ENCODE data around the gene CMTM4. TPM values are rescaled to one million over a fixed set of nuclear protein-coding genes. Genes with fewer than 3 reads are reported as not detected.
"Not testable (repeated sequence)": the region's sequence is repeated elsewhere in the genome, so short reads cannot be mapped to it uniquely, and the experiment has no call there.

CMTM4 gene
- total RNA-seq, 2 experiments from 2014 or later, result 1.3 to 2.0 TPM

DNA sequence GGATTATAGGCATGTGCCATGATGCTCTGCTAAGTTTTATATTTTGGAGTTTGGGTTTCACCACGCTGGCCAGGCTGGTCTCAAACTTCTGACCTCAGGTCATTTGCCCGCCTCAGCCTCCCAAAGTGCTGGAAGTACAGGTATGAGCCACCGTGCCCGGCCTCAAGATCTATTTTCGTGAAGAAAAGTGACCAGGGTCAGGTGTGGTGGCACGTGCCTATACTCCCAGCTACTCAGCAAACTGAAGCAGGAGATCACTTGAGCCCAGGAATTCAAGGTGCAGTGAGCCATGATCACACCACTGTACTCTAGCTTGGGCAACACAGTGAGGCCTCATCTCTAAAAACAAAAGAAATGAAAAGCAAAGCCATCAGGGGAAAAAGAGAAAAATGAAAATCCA, 18.7 kb downstream of the CMTM4 start:
- H3K27me3 Mint-ChIP-seq, result no peaks in the 10 kb centered on the region
- H3K4me1 Mint-ChIP-seq, result no peaks in the 10 kb centered on the region
- DNase-seq (no peak), ATAC-seq (ENCODE audit: low read depth) (no peak)
- H3K36me3 Mint-ChIP-seq, result no peaks in the 10 kb centered on the region
- POLR2A ChIA-PET, result no interaction called here
- no peaks in the 10 kb centered on the region for H3K9me3 Mint-ChIP-seq
- H3K4me3 Mint-ChIP-seq, result no peak overlapping the region
- H3K27ac Mint-ChIP-seq, result peak overlapping the region; percentile 36

DNA sequence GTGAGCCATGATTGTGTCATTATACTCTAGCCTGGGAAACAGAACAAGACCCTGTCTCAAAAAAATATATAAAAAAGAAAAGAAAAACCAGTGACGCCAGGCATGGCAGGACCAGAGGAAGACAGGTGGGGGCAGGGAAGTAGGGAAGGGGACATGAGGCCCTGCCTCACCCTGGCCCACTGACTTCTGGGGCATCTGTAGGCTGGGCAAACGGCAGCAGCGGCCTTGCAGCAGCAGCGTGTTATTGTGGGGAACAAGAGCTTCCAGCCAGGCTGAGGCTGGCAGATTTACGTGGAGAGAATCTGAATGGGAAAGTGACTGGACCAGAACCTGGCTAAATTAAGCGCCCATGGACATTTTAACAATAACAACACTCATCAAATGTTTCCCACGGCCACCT, 19.4 kb downstream of the CMTM4 start:
- Mint-ChIP-seq H3K4me1 (no peaks in the 10 kb centered on the region), H3K27me3 (no peaks in the 10 kb centered on the region), H3K36me3 (no peaks in the 10 kb centered on the region), H3K4me3 (no peak overlapping the region), H3K27ac (no peak overlapping the region), H3K9me3 (no peaks in the 10 kb centered on the region)
- POLR2A ChIA-PET, result no interaction called here
- DNase-seq (no peak), ATAC-seq (ENCODE audit: low read depth) (no peak)

DNA sequence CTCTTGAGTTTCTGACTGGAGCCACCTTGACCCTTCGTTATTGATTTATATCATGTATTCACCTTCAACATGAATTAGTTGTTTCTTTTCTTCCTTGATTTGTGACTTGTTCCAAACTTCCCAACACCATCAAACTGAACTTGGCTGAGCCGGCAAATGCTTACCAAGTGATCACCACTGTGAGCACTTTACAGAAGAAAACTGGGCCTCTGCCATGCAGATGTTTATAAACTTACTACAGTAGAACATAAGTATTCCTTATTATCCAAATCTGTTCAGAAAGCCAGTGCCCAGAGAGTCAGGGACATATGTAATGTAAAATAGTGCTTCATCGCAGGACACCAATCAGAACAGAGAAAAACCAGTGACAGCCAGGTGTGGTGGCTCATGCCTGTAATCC, 19.9 kb downstream of the CMTM4 start:
- Mint-ChIP-seq H3K27me3 (no peaks in the 10 kb centered on the region), H3K27ac (no peak overlapping the region), H3K36me3 (no peaks in the 10 kb centered on the region), H3K9me3 (no peaks in the 10 kb centered on the region), H3K4me1 (no peaks in the 10 kb centered on the region), H3K4me3 (no peak overlapping the region)
- POLR2A ChIA-PET, result no interaction called here
- ATAC-seq (ENCODE audit: low read depth), result no peak
- no peak for DNase-seq

DNA sequence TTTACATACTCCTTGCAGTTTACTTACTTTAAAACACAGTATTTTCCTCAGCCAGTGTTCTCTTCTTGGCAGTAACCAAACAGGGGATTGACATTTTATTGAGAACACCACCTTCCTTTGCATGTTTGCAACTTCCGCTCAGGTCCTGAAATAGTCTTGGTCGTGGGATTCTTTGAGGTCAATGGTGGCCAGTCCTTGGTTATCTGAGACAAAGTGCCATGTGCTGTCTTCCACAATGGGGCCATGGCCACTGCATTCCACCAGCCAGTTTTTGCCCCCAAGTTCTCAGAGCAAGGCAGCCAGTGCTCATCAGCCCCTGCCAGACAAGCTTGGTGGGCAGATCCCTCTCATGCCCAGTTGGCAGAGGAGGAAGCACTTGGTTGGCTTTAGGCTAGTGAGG, 22.9 kb downstream of the CMTM4 start:
- POLR2A ChIA-PET, result interaction anchor here (1.1 kb wide), 1 partner anchor 156 kb away, joined by 3 read pairs; no protein-coding TSS in a partner anchor
- DNase-seq, result no peak
- no peaks in the 10 kb centered on the region for H3K36me3 Mint-ChIP-seq
- no peak overlapping the region for H3K4me3 Mint-ChIP-seq
- H3K27me3 Mint-ChIP-seq, result peaks cover 3% of the 10 kb centered on the region
- H3K4me1 Mint-ChIP-seq, result no peaks in the 10 kb centered on the region
- H3K27ac Mint-ChIP-seq, result no peak overlapping the region
- ATAC-seq (ENCODE audit: low read depth), result no peak
- no peaks in the 10 kb centered on the region for H3K9me3 Mint-ChIP-seq

DNA sequence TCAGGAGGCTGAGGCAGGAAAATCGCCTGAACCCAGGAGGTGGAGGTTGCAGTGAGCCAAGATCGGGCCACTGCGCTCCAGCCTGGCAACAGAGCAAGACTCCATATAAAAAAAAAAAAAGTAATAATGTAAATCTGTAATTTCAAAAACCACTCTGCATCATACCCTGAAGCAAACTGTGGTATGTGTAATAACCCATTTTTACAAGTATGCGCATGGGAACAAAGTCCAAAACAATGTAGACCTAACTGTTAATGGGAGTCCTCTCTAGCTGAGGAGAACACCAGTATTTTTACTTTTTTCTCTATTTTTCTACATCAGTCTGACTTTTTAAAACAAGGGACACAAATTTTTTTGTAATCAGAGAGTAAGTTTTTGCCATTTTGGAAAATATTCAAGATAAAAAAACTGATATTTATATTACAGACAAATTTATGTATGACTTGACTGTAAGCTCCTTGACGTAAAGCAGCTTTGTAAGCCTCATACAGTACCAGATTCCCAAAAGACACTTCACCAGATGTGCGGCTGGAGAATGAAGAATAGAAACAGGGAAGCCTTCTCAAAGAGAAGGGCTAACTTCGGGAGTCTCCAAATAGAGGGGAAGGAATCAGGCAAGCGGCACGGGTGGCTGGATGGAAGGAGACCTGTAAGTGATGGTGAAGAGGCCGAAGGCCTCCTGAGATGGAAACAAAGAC, 25.7 kb downstream of the CMTM4 start:
- POLR2A ChIA-PET, result no interaction called here
- Mint-ChIP-seq H3K36me3 (no peaks in the 10 kb centered on the region), H3K4me3 (no peak overlapping the region), H3K27ac (no peak overlapping the region), H3K4me1 (no peaks in the 10 kb centered on the region), H3K27me3 (peaks cover 5% of the 10 kb centered on the region), H3K9me3 (no peaks in the 10 kb centered on the region)
- no peak for DNase-seq
- ATAC-seq (ENCODE audit: low read depth), result no peak

DNA sequence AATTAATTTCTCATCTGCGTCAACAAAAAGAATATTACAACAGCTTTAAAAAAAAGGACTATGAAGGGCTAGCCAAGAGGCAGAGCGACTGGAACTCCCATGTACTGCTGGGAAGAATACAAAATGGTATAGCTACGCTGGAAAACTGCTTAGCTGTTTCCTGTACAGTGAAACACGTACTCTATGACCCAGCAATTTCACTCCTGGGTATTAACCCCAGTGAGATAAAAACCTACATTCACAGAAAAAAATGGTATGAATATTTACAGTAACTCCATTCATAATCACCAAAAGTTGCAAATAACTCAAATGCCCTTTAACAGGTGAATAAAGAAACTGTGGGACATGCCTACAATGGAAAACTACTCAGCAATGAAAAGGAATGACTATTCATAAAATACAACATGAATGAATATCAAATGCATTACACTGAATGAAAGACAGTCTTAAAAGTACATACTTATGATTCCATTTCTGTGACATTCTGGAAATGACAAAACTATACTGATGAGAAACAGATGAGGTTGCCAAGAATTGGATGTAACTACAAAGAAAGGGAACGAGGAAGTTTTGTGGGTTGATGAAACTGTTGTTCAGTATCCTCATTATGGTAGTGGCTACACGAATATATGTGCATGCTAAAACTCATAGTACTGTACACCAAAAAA, 27.6 kb downstream of the CMTM4 start:
- H3K27ac Mint-ChIP-seq, result no peak overlapping the region
- ATAC-seq (ENCODE audit: low read depth) (no peak), DNase-seq (no peak)
- H3K4me1 Mint-ChIP-seq, result no peaks in the 10 kb centered on the region
- H3K4me3 Mint-ChIP-seq, result no peak overlapping the region
- peaks cover 5% of the 10 kb centered on the region for H3K27me3 Mint-ChIP-seq
- POLR2A ChIA-PET, result no interaction called here
- H3K9me3 Mint-ChIP-seq, result no peaks in the 10 kb centered on the region
- H3K36me3 Mint-ChIP-seq, result no peaks in the 10 kb centered on the region

DNA sequence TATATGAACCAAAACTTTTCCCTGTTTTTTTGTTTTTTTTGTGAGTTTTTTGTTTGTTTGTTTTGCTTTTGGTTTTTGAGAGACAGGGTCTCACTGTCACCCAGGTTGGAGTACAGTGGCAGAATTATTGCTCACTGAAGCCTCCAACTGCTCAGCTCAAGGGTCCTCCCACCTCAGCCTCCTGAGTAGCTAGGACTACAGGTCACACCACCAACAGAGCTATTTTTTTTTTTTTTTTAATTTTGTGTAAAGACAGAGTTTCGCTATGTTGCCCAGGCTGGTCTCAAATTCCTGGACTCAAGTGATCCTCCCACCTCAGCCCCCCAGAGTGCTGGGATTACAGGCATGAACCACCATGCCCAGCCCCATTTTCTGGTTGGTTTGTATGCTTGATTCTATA, 28.6 kb downstream of the CMTM4 start:
- no peak for ATAC-seq (ENCODE audit: low read depth)
- no peaks in the 10 kb centered on the region for H3K4me1 Mint-ChIP-seq
- H3K4me3 Mint-ChIP-seq, result no peak overlapping the region
- DNase-seq, result no peak
- H3K9me3 Mint-ChIP-seq, result no peaks in the 10 kb centered on the region
- H3K36me3 Mint-ChIP-seq, result no peaks in the 10 kb centered on the region
- POLR2A ChIA-PET, result no interaction called here
- H3K27me3 Mint-ChIP-seq, result peaks cover 5% of the 10 kb centered on the region
- no peak overlapping the region for H3K27ac Mint-ChIP-seq

DNA sequence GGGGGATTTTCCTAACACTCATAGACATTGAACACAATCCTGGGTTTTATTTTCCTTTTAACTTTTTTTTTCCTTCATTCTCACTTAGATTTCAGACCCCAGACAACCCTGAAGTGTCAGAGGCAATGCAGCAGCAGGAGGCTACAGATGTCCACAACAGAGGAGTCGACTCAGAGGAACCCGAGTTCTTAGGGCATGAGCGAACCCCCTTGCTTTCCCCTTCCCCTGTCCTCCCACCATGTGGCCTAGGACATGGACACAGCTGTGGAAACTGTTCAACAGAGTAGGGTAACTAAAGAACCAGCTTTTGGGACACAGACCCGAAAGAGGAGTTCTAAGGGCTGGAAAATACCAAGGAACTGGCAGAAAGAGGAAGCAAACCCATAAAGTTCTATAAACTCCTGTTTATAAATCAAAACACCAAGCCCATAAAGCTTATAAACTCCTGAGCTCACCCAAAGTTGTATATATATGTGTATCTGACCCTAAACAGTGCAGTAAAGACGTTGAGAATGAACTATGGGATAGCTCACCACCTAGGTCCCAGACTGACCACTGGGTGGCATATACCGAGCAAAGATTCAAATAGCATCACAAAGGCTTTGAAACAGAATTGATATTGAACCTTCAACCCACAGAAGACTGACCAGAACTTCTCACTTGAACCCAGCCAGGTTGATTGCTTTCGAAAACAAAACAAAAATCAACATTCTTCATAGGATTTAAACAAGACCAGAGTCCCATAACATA, 33.9 kb downstream of the CMTM4 start:
- no peak overlapping the region for H3K27ac Mint-ChIP-seq
- ATAC-seq (ENCODE audit: low read depth), result no peak
- H3K9me3 Mint-ChIP-seq, result no peaks in the 10 kb centered on the region
- H3K36me3 Mint-ChIP-seq, result no peaks in the 10 kb centered on the region
- no peak for DNase-seq
- POLR2A ChIA-PET, result interaction anchor here (0.8 kb wide), 1 partner anchor 88 kb away, joined by 3 read pairs; no protein-coding TSS in a partner anchor
- H3K4me3 Mint-ChIP-seq, result no peak overlapping the region
- peaks cover 11% of the 10 kb centered on the region for H3K27me3 Mint-ChIP-seq
- H3K4me1 Mint-ChIP-seq, result peaks cover 6% of the 10 kb centered on the region

GRCh38 chr16:66661671-66662346, 34.7 kb downstream of the CMTM4 start:
- not testable (repeated sequence) for H3K4me3 Mint-ChIP-seq; ATAC-seq (ENCODE audit: low read depth); H3K4me1 Mint-ChIP-seq; H3K36me3 Mint-ChIP-seq; H3K27ac Mint-ChIP-seq; DNase-seq; H3K27me3 Mint-ChIP-seq; H3K9me3 Mint-ChIP-seq
- POLR2A ChIA-PET, result interaction anchor here (0.5 to 0.8 kb wide), 2 partner anchors 57 to 89 kb away, joined by 3 read pairs; no protein-coding TSS in a partner anchor

- H3K4me1 Mint-ChIP-seq, result peaks cover 6% of the 10 kb centered on the region
Observed at GRCh38 chr16:66661210-66661560, 35.4 kb downstream of the CMTM4 start.

DNA sequence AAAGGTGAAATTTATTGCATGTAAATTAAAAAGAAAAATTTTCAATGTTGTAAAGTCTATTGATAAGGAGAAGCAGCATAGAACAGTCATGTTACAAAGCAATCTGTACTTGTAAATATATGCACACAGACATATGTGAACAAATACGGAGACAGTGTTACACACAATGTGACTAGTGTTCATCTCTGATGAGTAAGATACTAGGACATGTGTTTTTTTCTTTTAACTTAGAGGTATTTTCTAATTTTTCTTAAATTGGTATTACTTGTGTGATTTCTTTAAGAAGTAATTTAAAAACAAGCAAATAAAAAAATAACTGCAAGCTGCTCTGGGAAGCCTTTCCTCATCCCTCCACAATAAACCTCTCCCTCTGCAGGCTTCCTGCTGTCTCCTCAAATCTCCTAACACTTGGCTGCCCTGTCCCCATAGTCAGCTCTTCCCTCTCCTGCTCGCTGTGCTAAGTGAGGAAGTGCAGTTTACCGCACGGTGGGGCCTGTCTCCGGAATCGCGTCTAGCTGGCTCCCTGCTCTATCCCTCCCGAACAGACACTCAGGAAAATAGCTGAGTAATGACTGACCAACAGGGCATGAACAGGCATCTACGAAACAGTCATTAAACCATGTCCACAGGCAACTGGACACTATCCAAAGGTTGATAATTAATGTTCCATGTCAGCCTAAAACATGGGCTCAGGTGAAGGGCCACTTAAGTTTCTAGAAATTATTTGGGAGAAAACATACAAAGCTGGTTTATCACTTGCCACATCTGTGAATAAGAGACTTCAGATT, 35.9 kb downstream of the CMTM4 start:
- Mint-ChIP-seq H3K27me3 (peaks cover 8% of the 10 kb centered on the region), H3K9me3 (no peaks in the 10 kb centered on the region), H3K4me1 (peaks cover 6% of the 10 kb centered on the region), H3K27ac (no peak overlapping the region), H3K36me3 (no peaks in the 10 kb centered on the region), H3K4me3 (no peak overlapping the region)
- no peak for DNase-seq
- POLR2A ChIA-PET, result no interaction called here
- no peak for ATAC-seq (ENCODE audit: low read depth)

More at GRCh38 chr16:66661210-66661560, 35.4 kb downstream of the CMTM4 start:
- Mint-ChIP-seq H3K27me3 (peaks cover 8% of the 10 kb centered on the region), H3K4me3 (no peak overlapping the region), H3K36me3 (no peaks in the 10 kb centered on the region), H3K27ac (no peak overlapping the region), H3K9me3 (no peaks in the 10 kb centered on the region)
- POLR2A ChIA-PET, result no interaction called here
- DNase-seq (no peak), ATAC-seq (ENCODE audit: low read depth) (no peak)

- ATAC-seq (ENCODE audit: low read depth), result no peak
- Mint-ChIP-seq H3K27me3 (peaks cover 8% of the 10 kb centered on the region), H3K27ac (no peak overlapping the region), H3K36me3 (no peaks in the 10 kb centered on the region), H3K4me3 (no peak overlapping the region), H3K4me1 (peaks cover 6% of the 10 kb centered on the region), H3K9me3 (no peaks in the 10 kb centered on the region)
- no peak for DNase-seq
- POLR2A ChIA-PET, result no interaction called here
Observed at GRCh38 chr16:66658860-66659190, 37.7 kb downstream of the CMTM4 start.

Measured in activated naive CD8-positive, alpha-beta T cell treated with anti-CD3 and anti-CD28 coated beads, Interleukin-2, amount 10 ng/mL, durations not matched to agents 7 days and 5 days (primary cell).